Thyroid gland (tissue), 4 donors: ENCODE results near the gene PECR.

Experiments
- POLR2A ChIP-seq, 2 donors: fragments of 450-650 bp; IDR thresholded peaks; one replicate each; pipeline ENCODE4 v1.6.1; 2017; ENCODE audit warnings: antibody characterized with exemption in 2 of 2, mild to moderate bottlenecking in 2 of 2, moderate library complexity in 1 of 2
- TF ChIP-seq, protein P1 (sequence below), 6 experiments: fragments of 200-600 bp in 3 of 6; fragments of 450-650 bp in 3 of 6; sonication (generic) in 3 of 6; IDR thresholded peaks; one replicate each; pipeline ENCODE4 v1.5.1; 2016 to 2019; ENCODE audit warnings: antibody characterized with exemption in 6 of 6, mild to moderate bottlenecking in 2 of 6, inconsistent platforms in 1 of 6, moderate library complexity in 1 of 6

GRCh38 chr2:215997219-215997618, 84.4 kb downstream of the PECR start:
- no peak for TF ChIP-seq POLR2A (IDR thresholded peaks at IDR 0.05)
- TF ChIP-seq, protein P1, sequence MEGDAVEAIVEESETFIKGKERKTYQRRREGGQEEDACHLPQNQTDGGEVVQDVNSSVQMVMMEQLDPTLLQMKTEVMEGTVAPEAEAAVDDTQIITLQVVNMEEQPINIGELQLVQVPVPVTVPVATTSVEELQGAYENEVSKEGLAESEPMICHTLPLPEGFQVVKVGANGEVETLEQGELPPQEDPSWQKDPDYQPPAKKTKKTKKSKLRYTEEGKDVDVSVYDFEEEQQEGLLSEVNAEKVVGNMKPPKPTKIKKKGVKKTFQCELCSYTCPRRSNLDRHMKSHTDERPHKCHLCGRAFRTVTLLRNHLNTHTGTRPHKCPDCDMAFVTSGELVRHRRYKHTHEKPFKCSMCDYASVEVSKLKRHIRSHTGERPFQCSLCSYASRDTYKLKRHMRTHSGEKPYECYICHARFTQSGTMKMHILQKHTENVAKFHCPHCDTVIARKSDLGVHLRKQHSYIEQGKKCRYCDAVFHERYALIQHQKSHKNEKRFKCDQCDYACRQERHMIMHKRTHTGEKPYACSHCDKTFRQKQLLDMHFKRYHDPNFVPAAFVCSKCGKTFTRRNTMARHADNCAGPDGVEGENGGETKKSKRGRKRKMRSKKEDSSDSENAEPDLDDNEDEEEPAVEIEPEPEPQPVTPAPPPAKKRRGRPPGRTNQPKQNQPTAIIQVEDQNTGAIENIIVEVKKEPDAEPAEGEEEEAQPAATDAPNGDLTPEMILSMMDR (IDR thresholded peaks at IDR 0.05): no peak
